GM15510 (cell line): Measurements from ENCODE around the gene ITGB3.
A peak's percentile ranks its signal among the peaks of the same experiment; 100 is the strongest.

Experiments
- POLR2A ChIP-seq: IDR thresholded peaks from 3 replicates; pipeline ENCODE4 v1.6.1; 2011; ENCODE audit warnings: borderline replicate concordance; ENCODE audit not compliant: insufficient read length; ENCODE audit errors: extremely low read depth

ITGB3 gene

GRCh38 chr17:47323382-47324223, 70.0 kb downstream of the ITGB3 start, which contains the start of gene EFCAB13:
EFCAB13 (plus strand) TSS chr17:47323955; CDS start chr17:47328354, 4,399 bp downstream.
- peak; percentile 89 for TF ChIP-seq POLR2A

- peak; percentile 29 for TF ChIP-seq POLR2A
Measured at GRCh38 chr17:47324224-47325020, 70.8 kb downstream of the ITGB3 start.

- no peak for TF ChIP-seq POLR2A
Measured at GRCh38 chr17:47325176-47325575, 71.5 kb downstream of the ITGB3 start.

- TF ChIP-seq POLR2A, result no peak
Measured at GRCh38 chr17:47330548-47330947, 76.9 kb downstream of the ITGB3 start.

- no peak for TF ChIP-seq POLR2A
Measured at GRCh38 chr17:47332287-47332686, 78.7 kb downstream of the ITGB3 start.

- TF ChIP-seq POLR2A, result no peak
Measured at GRCh38 chr17:47335101-47335936, 81.7 kb downstream of the ITGB3 start.

GRCh38 chr17:47338026-47338425, 84.4 kb downstream of the ITGB3 start:
- TF ChIP-seq POLR2A, result no peak

GRCh38 chr17:47352848-47353247, 99.2 kb downstream of the ITGB3 start:
- TF ChIP-seq POLR2A, result no peak

- no peak for TF ChIP-seq POLR2A
Measured at GRCh38 chr17:47358652-47359051, 105.0 kb downstream of the ITGB3 start.
